Central memory CD4-positive, alpha-beta T cell (primary cell): Measurements from ENCODE around the gene PLCB1.
"Not testable (repeated sequence)": the region's sequence is repeated elsewhere in the genome, so short reads cannot be mapped to it uniquely, and the experiment has no call there.

Source experiments
- DNase-seq: peaks from one replicate; pipeline ENCODE4 v3.0.0; 2022

The PLCB1 gene

GRCh38 chr20:8370774-8371173, 238.7 kb downstream of the PLCB1 start:
- DNase-seq: no peak

GRCh38 chr20:8372824-8373380, 240.8 kb downstream of the PLCB1 start:
- DNase-seq: no peak

GRCh38 chr20:8373579-8373978, 241.5 kb downstream of the PLCB1 start:
- no peak for DNase-seq

GRCh38 chr20:8375898-8376297, 243.8 kb downstream of the PLCB1 start:
- DNase-seq: no peak

GRCh38 chr20:8376940-8377339, 244.9 kb downstream of the PLCB1 start:
- DNase-seq: no peak

- not testable (repeated sequence) for DNase-seq
These were observed 247.1 kb downstream of the PLCB1 start for GRCh38 chr20:8379125-8379524.

GRCh38 chr20:8385247-8385646, 253.2 kb downstream of the PLCB1 start:
- no peak for DNase-seq

GRCh38 chr20:8386991-8387390, 254.9 kb downstream of the PLCB1 start:
- no peak for DNase-seq

- DNase-seq: no peak
These were observed 256.1 kb downstream of the PLCB1 start for GRCh38 chr20:8388141-8388540.

GRCh38 chr20:8388707-8389106, 256.6 kb downstream of the PLCB1 start:
- DNase-seq: no peak

GRCh38 chr20:8389381-8390036, 257.4 kb downstream of the PLCB1 start:
- peak; percentile 10 for DNase-seq

GRCh38 chr20:8390037-8390433, 258.0 kb downstream of the PLCB1 start:
- DNase-seq: no peak

GRCh38 chr20:8390500-8390899, 258.4 kb downstream of the PLCB1 start:
- DNase-seq: no peak

- no peak for DNase-seq
These were observed 261.3 kb downstream of the PLCB1 start for GRCh38 chr20:8393381-8393780.

- DNase-seq: no peak
These were observed 262.4 kb downstream of the PLCB1 start for GRCh38 chr20:8394308-8394945.

GRCh38 chr20:8395956-8396355, 263.9 kb downstream of the PLCB1 start:
- DNase-seq: no peak

- no peak for DNase-seq
These were observed 266.4 kb downstream of the PLCB1 start for GRCh38 chr20:8398263-8399051.

GRCh38 chr20:8399947-8400346, 267.9 kb downstream of the PLCB1 start:
- no peak for DNase-seq

- no peak for DNase-seq
These were observed 268.4 kb downstream of the PLCB1 start for GRCh38 chr20:8400486-8400885.

- DNase-seq: no peak
These were observed 269.5 kb downstream of the PLCB1 start for GRCh38 chr20:8401556-8401955.

- DNase-seq: no peak
These were observed 270.7 kb downstream of the PLCB1 start for GRCh38 chr20:8402798-8403197.

- DNase-seq: no peak
These were observed 273.0 kb downstream of the PLCB1 start for GRCh38 chr20:8404912-8405635.

GRCh38 chr20:8406391-8406790, 274.3 kb downstream of the PLCB1 start:
- no peak for DNase-seq
